ENCODE results near the gene FGF19.

- no peak for TF ChIP-seq CTCF (conservative IDR thresholded peaks at IDR 0.05 in 1 of 2, IDR thresholded peaks at IDR 0.05 in 1 of 2; ENCODE audit: low read depth in 1 of 2, low read length in 2 of 2)
- TF ChIP-seq EZH2 (IDR thresholded peaks at IDR 0.05; ENCODE audit: low read length, missing control alignments), result no peak
Observed at GRCh38 chr11:69721106-69721505, 17.3 kb upstream of the FGF19 start.

All from fibroblast of lung (primary cell).